Prostate gland (tissue), 2 donors: Measurements from ENCODE around the gene GZMH. TPM values are rescaled to one million over a fixed set of nuclear protein-coding genes. Genes with fewer than 3 reads are reported as not detected.

Experiments
- DNase-seq: peaks from one replicate; pipeline ENCODE4 v3.0.0-alpha.2; 2019; ENCODE audit warnings: low spot score
- H3K27ac ChIP-seq, 2 donors: fragments of 200-600 bp; sonication (generic); 2 replicates each; pipeline ENCODE4 v1.5.1; 2017 to 2019
- H3K27me3 ChIP-seq: fragments of 200-600 bp; sonication (generic); replicated peaks from 2 replicates; pipeline ENCODE4 v1.5.1; 2019; ENCODE audit not compliant: insufficient read depth
- H3K36me3 ChIP-seq, 2 donors: fragments of 200-600 bp; sonication (generic); 1 replicate in 1 of 2; 2 replicates in 1 of 2; pipeline versions ENCODE4 v1.5.1 to v1.8.1; 2017 to 2019
- H3K4me1 ChIP-seq: fragments of 200-600 bp; sonication (generic); replicated peaks from 2 replicates; pipeline ENCODE4 v1.5.1; 2019
- H3K4me3 ChIP-seq, 2 donors: fragments of 200-600 bp; sonication (generic); 2 replicates each; pipeline ENCODE4 v1.5.1; 2017 to 2019
- H3K9me3 ChIP-seq: fragments of 200-600 bp; sonication (generic); 2 replicates; pipeline ENCODE4 v1.5.1; 2017
- CTCF ChIP-seq, 4 experiments: fragments of 200-600 bp in 2 of 4; fragments of 450-650 bp in 2 of 4; sonication (generic) in 2 of 4; IDR thresholded peaks; 1 replicate in 3 of 4; 2 replicates in 1 of 4; pipeline ENCODE4 v1.5.1; 2016 to 2019; ENCODE audit warnings: antibody characterized with exemption in 4 of 4, mild to moderate bottlenecking in 2 of 4, moderate library complexity in 2 of 4
- POLR2A ChIP-seq: fragments of 450-650 bp; IDR thresholded peaks from one replicate; pipeline ENCODE4 v1.6.1; 2016; ENCODE audit warnings: antibody characterized with exemption, mild to moderate bottlenecking
- POLR2AphosphoS5 ChIP-seq: sonication (generic); formaldehyde crosslinking; IDR thresholded peaks from one replicate; pipeline ENCODE4 v1.6.1; 2017; ENCODE audit warnings: antibody characterized with exemption
- WGBS: methylation state at CpG from one replicate; pipeline ENCODE4 v1.1.5; 2018; 5-methylcytosine and 5-hydroxymethylcytosine counted together
- intact Hi-C: fragments of 100-400 bp; cut with DNase I; formaldehyde crosslinking; loops from one replicate; pipeline ENCODE4 v1.14.2; 2022
- total RNA-seq, 2 donors: library from RNA; depleted of rRNA; stranded (reverse); fragments of >200 nt; gene quantifications; one replicate each; pipeline ENCODE4 v1.1.0, GENCODE V29; 2016

The GZMH gene
- total RNA-seq, 2 donors from 2014 or later, result 0.55 TPM; not detected in 1

- intact Hi-C loops, result no loop called here
These were observed 30.9 kb downstream of the GZMH start for GRCh38 chr14:24578558-24578957.

GRCh38 chr14:24576771-24577170, 32.7 kb downstream of the GZMH start:
- Histone ChIP-seq H3K9me3 (no peaks in the 10 kb centered on the region), H3K27ac (no peak overlapping the region), H3K4me1 (no peaks in the 10 kb centered on the region), H3K4me3 (no peak overlapping the region), H3K36me3 (no peaks in the 10 kb centered on the region), H3K27me3 (no peaks in the 10 kb centered on the region)
- intact Hi-C loops, result no loop called here
- no peak for DNase-seq
- WGBS, result 68% methylated on average over 5 of the region's 5 CpGs
- TF ChIP-seq POLR2A (no peak), CTCF (IDR thresholded peaks at IDR 0.05) (no peak), POLR2AphosphoS5 (no peak)

More at GRCh38 chr14:24578558-24578957, 30.9 kb downstream of the GZMH start:
- Histone ChIP-seq H3K27me3 (no peaks in the 10 kb centered on the region), H3K36me3 (no peaks in the 10 kb centered on the region), H3K4me1 (no peaks in the 10 kb centered on the region), H3K4me3 (no peak overlapping the region), H3K9me3 (no peaks in the 10 kb centered on the region), H3K27ac (no peak overlapping the region)
- 64% methylated on average over 2 of the region's 2 CpGs for WGBS
- DNase-seq, result no peak
- no peak for TF ChIP-seq POLR2A
- TF ChIP-seq CTCF (IDR thresholded peaks at IDR 0.05), result no peak
- no peak for TF ChIP-seq POLR2AphosphoS5

- intact Hi-C loops, result no loop called here
- WGBS, result 82% methylated on average over 3 of the region's 3 CpGs
- Histone ChIP-seq H3K27ac (no peak within 1 kb of the TSS), H3K36me3 (no peaks in the 10 kb centered on the region), H3K9me3 (no peaks in the 10 kb centered on the region), H3K27me3 (no peaks in the 10 kb centered on the region), H3K4me1 (no peaks in the 10 kb centered on the region), H3K4me3 (no peak within 1 kb of the TSS)
- DNase-seq, result no peak
- no peak for TF ChIP-seq CTCF (IDR thresholded peaks at IDR 0.05)
- TF ChIP-seq POLR2AphosphoS5, result no peak
- no peak for TF ChIP-seq POLR2A
These were observed 33.3 kb downstream of the GZMH start, which contains the start of gene CTSG for GRCh38 chr14:24576182-24576581. CTSG (minus strand) TSS chr14:24576250; CDS start chr14:24576223, 27 bp downstream.

- no peaks in the 10 kb centered on the region for H3K4me1 ChIP-seq
- no peak overlapping the region for H3K4me3 ChIP-seq
- no peaks in the 10 kb centered on the region for H3K36me3 ChIP-seq
- no peak for TF ChIP-seq POLR2A
- no peak for TF ChIP-seq CTCF (IDR thresholded peaks at IDR 0.05)
- TF ChIP-seq POLR2AphosphoS5, result no peak
- H3K9me3 ChIP-seq, result no peaks in the 10 kb centered on the region
- intact Hi-C loops, result no loop called here
- H3K27me3 ChIP-seq, result no peaks in the 10 kb centered on the region
- no peak overlapping the region for H3K27ac ChIP-seq
- WGBS, result 75% methylated on average over 27 of the region's 27 CpGs
- DNase-seq, result no peak
These were observed 35.2 kb downstream of the GZMH start for GRCh38 chr14:24574206-24574774.

- intact Hi-C loops, result no loop called here
- WGBS, result 64% methylated on average over 2 of the region's 2 CpGs
- H3K4me1 ChIP-seq, result no peaks in the 10 kb centered on the region
- H3K27me3 ChIP-seq, result no peaks in the 10 kb centered on the region
- DNase-seq, result no peak
- H3K9me3 ChIP-seq, result no peaks in the 10 kb centered on the region
- no peaks in the 10 kb centered on the region for H3K36me3 ChIP-seq
- H3K4me3 ChIP-seq, result no peak overlapping the region
- TF ChIP-seq POLR2AphosphoS5, result no peak
- no peak for TF ChIP-seq POLR2A
- no peak for TF ChIP-seq CTCF (IDR thresholded peaks at IDR 0.05)
- H3K27ac ChIP-seq, result no peak overlapping the region
These were observed 43.2 kb downstream of the GZMH start for GRCh38 chr14:24566318-24566717.
